ENCODE data around the gene SFSWAP. TPM values are rescaled to one million over a fixed set of nuclear protein-coding genes. Genes with fewer than 3 reads are reported as not detected.

SFSWAP gene
- total RNA-seq, 2 experiments from 2014 or later, result 65.5 to 67.8 TPM

- H3K9me3 Mint-ChIP-seq, result peaks cover 12% of the 10 kb centered on the region
- H3K36me3 Mint-ChIP-seq, result no peaks in the 10 kb centered on the region
- H3K4me1 Mint-ChIP-seq, result peaks cover 10% of the 10 kb centered on the region
- H3K27ac Mint-ChIP-seq, result no peak overlapping the region
- H3K27me3 Mint-ChIP-seq, result peaks cover 5% of the 10 kb centered on the region
- POLR2A ChIA-PET, result no interaction called here
- DNase-seq, result no peak
- ATAC-seq (ENCODE audit: low read depth), result no peak
- H3K4me3 Mint-ChIP-seq, result no peak overlapping the region
These were observed 27.4 kb upstream of the SFSWAP start for GRCh38 chr12:131683266-131684014.

DNA sequence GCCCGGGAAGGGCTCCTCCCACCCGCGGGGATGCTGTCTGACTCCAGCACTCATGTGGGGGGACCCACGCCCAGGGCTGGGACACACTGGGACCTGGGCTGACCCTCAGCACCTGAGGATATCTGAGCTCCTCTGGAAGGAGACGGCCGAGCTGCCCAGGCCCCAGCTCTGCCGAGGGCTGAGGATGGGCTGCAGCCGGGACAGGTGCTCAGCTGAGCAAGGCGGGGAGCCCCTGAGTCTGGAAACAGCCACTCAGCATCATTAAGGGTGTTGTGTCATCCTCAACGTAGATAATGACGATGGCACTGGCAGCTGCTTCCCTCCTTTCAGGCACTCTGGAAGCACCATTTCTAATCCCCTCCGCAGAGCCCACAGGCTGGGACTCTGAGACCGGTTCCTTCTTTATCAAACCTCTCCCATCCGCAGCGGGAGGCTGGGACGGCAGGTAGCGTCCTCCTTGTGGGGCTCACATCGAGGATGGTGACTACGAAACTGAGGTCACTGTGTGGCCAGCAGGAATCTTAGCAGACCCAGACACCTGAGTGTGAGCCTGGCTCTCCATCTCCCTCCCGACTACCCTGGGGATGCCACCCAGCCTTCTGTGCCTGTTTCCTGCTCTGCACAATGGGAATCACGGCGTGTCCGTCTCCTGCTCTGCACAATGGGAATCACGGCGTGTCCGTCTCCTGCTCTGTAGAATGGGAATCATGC lies 26.7 kb upstream of the SFSWAP start:
- POLR2A ChIA-PET, result no interaction called here
- Mint-ChIP-seq H3K9me3 (peaks cover 18% of the 10 kb centered on the region), H3K27me3 (peaks cover 5% of the 10 kb centered on the region), H3K27ac (no peak overlapping the region), H3K36me3 (no peaks in the 10 kb centered on the region), H3K4me1 (peaks cover 10% of the 10 kb centered on the region), H3K4me3 (no peak overlapping the region)
- ATAC-seq (ENCODE audit: low read depth) (no peak), DNase-seq (no peak)

GRCh38 chr12:131687346-131688125 lies 23.4 kb upstream of the SFSWAP start:
- Mint-ChIP-seq H3K4me3 (no peak overlapping the region), H3K4me1 (peaks cover 6% of the 10 kb centered on the region), H3K9me3 (peaks cover 18% of the 10 kb centered on the region), H3K27ac (no peak overlapping the region), H3K36me3 (no peaks in the 10 kb centered on the region), H3K27me3 (no peaks in the 10 kb centered on the region)
- no peak for DNase-seq
- POLR2A ChIA-PET, result no interaction called here
- no peak for ATAC-seq (ENCODE audit: low read depth)

- H3K9me3 Mint-ChIP-seq, result peaks cover 11% of the 10 kb centered on the region
- ATAC-seq (ENCODE audit: low read depth) (no peak), DNase-seq (no peak)
- no peak overlapping the region for H3K27ac Mint-ChIP-seq
- no peaks in the 10 kb centered on the region for H3K4me1 Mint-ChIP-seq
- H3K4me3 Mint-ChIP-seq, result no peak overlapping the region
- no peaks in the 10 kb centered on the region for H3K27me3 Mint-ChIP-seq
- H3K36me3 Mint-ChIP-seq, result no peaks in the 10 kb centered on the region
- POLR2A ChIA-PET, result no interaction called here
These were observed 22.6 kb upstream of the SFSWAP start for GRCh38 chr12:131688131-131688844.

GRCh38 chr12:131688845-131689154 lies 22.1 kb upstream of the SFSWAP start:
- Mint-ChIP-seq H3K27ac (no peak overlapping the region), H3K9me3 (peaks cover 11% of the 10 kb centered on the region), H3K36me3 (no peaks in the 10 kb centered on the region), H3K4me1 (no peaks in the 10 kb centered on the region), H3K4me3 (no peak overlapping the region), H3K27me3 (no peaks in the 10 kb centered on the region)
- ATAC-seq (ENCODE audit: low read depth), result no peak
- no peak for DNase-seq
- POLR2A ChIA-PET, result no interaction called here

DNA sequence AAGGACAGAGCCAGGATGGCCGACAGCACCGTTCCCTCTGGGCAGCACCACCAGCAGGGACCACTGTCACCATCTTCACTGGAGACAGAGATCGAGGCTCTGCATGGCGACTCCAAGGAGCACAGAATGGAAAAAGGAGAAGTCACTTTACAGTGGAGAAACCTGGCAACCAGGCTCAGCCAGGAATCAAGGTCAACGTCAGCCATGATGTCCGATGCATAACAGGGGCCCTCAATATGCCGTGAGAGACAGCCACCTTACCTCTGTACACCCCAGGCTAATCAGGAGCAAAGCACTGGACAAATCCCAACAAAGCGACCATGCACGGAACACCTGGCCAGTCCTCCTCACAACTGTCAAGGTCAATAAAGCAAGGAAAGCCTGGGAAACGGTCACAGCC lies 20.6 kb upstream of the SFSWAP start:
- no peaks in the 10 kb centered on the region for H3K36me3 Mint-ChIP-seq
- no peak overlapping the region for H3K27ac Mint-ChIP-seq
- peaks cover 11% of the 10 kb centered on the region for H3K9me3 Mint-ChIP-seq
- no peaks in the 10 kb centered on the region for H3K4me1 Mint-ChIP-seq
- ATAC-seq (ENCODE audit: low read depth) (no peak), DNase-seq (no peak)
- no peaks in the 10 kb centered on the region for H3K27me3 Mint-ChIP-seq
- POLR2A ChIA-PET, result no interaction called here
- H3K4me3 Mint-ChIP-seq, result no peak overlapping the region

DNA sequence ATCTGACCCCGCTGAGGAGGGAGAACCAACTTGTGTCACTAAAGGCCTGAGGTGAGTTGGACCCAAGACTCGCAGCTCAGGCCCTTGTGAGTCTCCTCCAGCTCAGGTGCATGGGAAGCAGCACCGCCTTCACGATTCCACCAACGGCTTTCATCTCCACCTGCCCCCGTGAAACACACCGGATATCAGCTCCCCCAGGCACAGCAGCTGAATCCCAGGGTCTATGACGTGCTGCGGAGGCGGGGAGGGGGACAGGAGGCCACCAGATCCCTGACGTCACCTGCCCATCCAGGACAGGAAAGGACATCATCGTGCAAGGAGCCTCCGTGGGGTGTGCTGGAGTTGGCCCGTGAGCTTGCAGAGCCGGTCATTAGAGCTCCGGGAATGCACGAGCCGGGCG lies 18.5 kb upstream of the SFSWAP start:
- Mint-ChIP-seq H3K27me3 (no peaks in the 10 kb centered on the region), H3K27ac (no peak overlapping the region), H3K9me3 (peaks cover 11% of the 10 kb centered on the region), H3K36me3 (no peaks in the 10 kb centered on the region), H3K4me3 (no peak overlapping the region), H3K4me1 (no peaks in the 10 kb centered on the region)
- ATAC-seq (ENCODE audit: low read depth) (no peak), DNase-seq (no peak)
- POLR2A ChIA-PET, result no interaction called here

GRCh38 chr12:131693149-131693548 lies 17.7 kb upstream of the SFSWAP start:
- Mint-ChIP-seq H3K9me3 (peaks cover 9% of the 10 kb centered on the region), H3K4me3 (no peak overlapping the region), H3K36me3 (no peaks in the 10 kb centered on the region), H3K4me1 (no peaks in the 10 kb centered on the region), H3K27me3 (no peaks in the 10 kb centered on the region), H3K27ac (no peak overlapping the region)
- ATAC-seq (ENCODE audit: low read depth) (no peak), DNase-seq (no peak)
- POLR2A ChIA-PET, result no interaction called here

DNA sequence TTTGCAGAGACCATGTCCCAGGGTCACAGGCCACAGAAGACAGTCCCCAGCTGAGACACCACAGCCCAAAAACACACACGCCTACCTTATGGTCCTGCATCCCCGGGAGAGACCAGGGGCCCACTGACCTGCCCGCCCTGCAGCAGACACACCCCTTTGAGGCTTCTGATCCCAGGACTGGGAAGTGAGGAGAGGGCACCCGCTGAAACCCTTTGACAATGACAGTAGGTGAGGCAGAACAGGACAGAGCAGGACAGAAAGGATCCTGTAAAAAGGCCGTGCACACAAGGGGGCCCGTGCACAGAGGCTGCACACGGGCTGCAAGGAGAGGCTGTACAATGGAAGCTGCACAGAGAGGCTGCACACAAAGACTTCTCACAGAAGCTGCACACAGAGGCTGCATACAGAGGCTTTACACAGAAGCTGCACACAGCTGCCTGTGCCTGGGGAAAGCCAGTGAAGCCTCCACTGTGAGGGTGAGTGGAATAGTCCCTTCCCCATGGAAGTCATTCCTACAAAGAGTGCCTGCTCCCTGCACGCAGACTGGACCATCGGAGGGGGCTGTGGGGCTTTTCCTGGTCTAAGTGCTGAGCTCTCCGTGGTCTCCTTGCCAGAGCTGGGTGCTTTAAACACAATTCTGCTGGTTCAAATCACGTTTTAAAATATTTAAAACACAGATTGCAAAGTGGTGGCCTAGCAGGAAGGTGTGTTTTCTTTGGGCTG lies 16.6 kb upstream of the SFSWAP start:
- H3K9me3 Mint-ChIP-seq, result no peaks in the 10 kb centered on the region
- no peak for ATAC-seq (ENCODE audit: low read depth)
- H3K4me1 Mint-ChIP-seq, result no peaks in the 10 kb centered on the region
- no peak for DNase-seq
- no peaks in the 10 kb centered on the region for H3K27me3 Mint-ChIP-seq
- no peaks in the 10 kb centered on the region for H3K36me3 Mint-ChIP-seq
- no peak overlapping the region for H3K27ac Mint-ChIP-seq
- no peak overlapping the region for H3K4me3 Mint-ChIP-seq
- POLR2A ChIA-PET, result interaction anchor here (0.7 kb wide), 1 partner anchor 825 kb away, joined by 4 read pairs; no protein-coding TSS in a partner anchor

GRCh38 chr12:131695968-131696367 lies 14.9 kb upstream of the SFSWAP start:
- Mint-ChIP-seq H3K27ac (no peak overlapping the region), H3K4me1 (no peaks in the 10 kb centered on the region), H3K4me3 (no peak overlapping the region), H3K9me3 (no peaks in the 10 kb centered on the region), H3K36me3 (no peaks in the 10 kb centered on the region), H3K27me3 (no peaks in the 10 kb centered on the region)
- POLR2A ChIA-PET, result no interaction called here
- DNase-seq, result no peak
- no peak for ATAC-seq (ENCODE audit: low read depth)

DNA sequence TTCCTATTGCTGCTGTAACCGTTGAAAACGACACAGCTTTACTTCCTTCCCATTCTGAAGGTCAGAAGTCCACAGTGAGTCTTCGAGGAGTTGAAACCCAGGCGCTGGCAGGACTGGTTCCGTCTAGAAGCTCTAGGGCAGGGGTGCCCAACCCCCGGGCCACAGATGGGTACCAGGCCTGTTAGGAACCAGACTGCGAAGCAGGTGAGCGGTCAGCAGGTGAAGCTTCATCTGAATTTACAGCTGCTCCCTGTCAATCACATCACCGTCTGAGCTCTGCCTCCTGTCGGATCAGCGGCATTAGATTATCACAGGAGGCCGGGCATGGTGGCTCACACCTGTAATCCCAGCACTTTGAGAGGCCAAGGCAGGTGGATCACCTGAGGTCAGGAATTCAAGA lies 12.6 kb upstream of the SFSWAP start:
- Mint-ChIP-seq H3K9me3 (no peaks in the 10 kb centered on the region), H3K27me3 (no peaks in the 10 kb centered on the region), H3K4me1 (peaks cover 2% of the 10 kb centered on the region), H3K36me3 (no peaks in the 10 kb centered on the region), H3K27ac (no peak overlapping the region), H3K4me3 (no peak overlapping the region)
- DNase-seq (no peak), ATAC-seq (ENCODE audit: low read depth) (no peak)
- POLR2A ChIA-PET, result no interaction called here

- POLR2A ChIA-PET, result no interaction called here
- H3K27me3 Mint-ChIP-seq, result peaks cover 5% of the 10 kb centered on the region
- no peak overlapping the region for H3K27ac Mint-ChIP-seq
- ATAC-seq (ENCODE audit: low read depth), result no peak
- H3K36me3 Mint-ChIP-seq, result no peaks in the 10 kb centered on the region
- no peak overlapping the region for H3K4me3 Mint-ChIP-seq
- no peak for DNase-seq
- H3K4me1 Mint-ChIP-seq, result peaks cover 4% of the 10 kb centered on the region
- no peaks in the 10 kb centered on the region for H3K9me3 Mint-ChIP-seq
These were observed 11.5 kb upstream of the SFSWAP start for GRCh38 chr12:131699434-131699833.

DNA sequence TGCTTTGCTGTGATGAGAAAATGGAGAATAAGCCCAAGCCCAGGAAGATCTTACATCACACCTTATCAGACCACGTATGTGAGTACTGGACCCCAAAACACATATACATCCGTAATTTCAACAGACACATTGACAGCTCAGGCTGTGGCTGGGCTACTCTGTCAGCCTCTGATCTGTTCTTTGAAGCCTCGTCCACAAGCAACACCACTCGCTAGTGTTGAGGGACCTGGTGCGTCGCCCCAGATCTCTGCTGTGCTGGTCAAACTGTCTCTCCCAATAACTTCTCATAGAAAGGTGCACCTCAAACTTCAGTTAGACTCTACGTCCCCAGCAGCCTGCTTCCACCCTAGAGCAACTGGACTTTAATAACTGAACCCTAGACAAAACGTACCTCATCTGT lies 10.6 kb upstream of the SFSWAP start:
- no peaks in the 10 kb centered on the region for H3K9me3 Mint-ChIP-seq
- no peak for DNase-seq
- H3K4me3 Mint-ChIP-seq, result no peak overlapping the region
- no peak overlapping the region for H3K27ac Mint-ChIP-seq
- no peak for ATAC-seq (ENCODE audit: low read depth)
- peaks cover 7% of the 10 kb centered on the region for H3K27me3 Mint-ChIP-seq
- peaks cover 4% of the 10 kb centered on the region for H3K4me1 Mint-ChIP-seq
- POLR2A ChIA-PET, result no interaction called here
- no peaks in the 10 kb centered on the region for H3K36me3 Mint-ChIP-seq

Data from activated naive CD8-positive, alpha-beta T cell treated with anti-CD3 and anti-CD28 coated beads, Interleukin-2, amount 10 ng/mL, durations not matched to agents 7 days and 5 days (primary cell).